Transverse colon (tissue), 4 donors: ENCODE measurements around the gene LMOD1. TPM values are rescaled to one million over a fixed set of nuclear protein-coding genes. Genes with fewer than 3 reads are reported as not detected.

Experiments used
- DNase-seq: peaks from one replicate; pipeline ENCODE4 v3.0.0-alpha.2; 2019
- H3K27ac ChIP-seq, 4 donors: fragments of 200-600 bp; sonication (generic); 2 replicates each; pipeline ENCODE4 v1.5.1; 2016 to 2018; ENCODE audit warnings: inconsistent platforms in 4 of 4
- H3K27me3 ChIP-seq: fragments of 200-600 bp; sonication (generic); 2 replicates; pipeline ENCODE4 v1.5.1; 2017; ENCODE audit warnings: inconsistent platforms
- H3K36me3 ChIP-seq, 4 donors: fragments of 200-600 bp; sonication (generic); 2 replicates each; pipeline ENCODE4 v1.5.1; 2017 to 2019; ENCODE audit warnings: inconsistent platforms in 4 of 4
- H3K4me1 ChIP-seq, 4 donors: fragments of 200-600 bp; sonication (generic); 2 replicates each; pipeline ENCODE4 v1.5.1; 2017 to 2020; ENCODE audit warnings: inconsistent platforms in 4 of 4
- H3K4me3 ChIP-seq, 4 donors: fragments of 200-600 bp; sonication (generic); 1 replicate in 1 of 4; 2 replicates in 3 of 4; pipeline versions ENCODE4 v1.5.1 to v1.6.1; 2017 to 2019; ENCODE audit warnings: inconsistent platforms in 4 of 4
- H3K9me3 ChIP-seq, 2 donors: fragments of 200-600 bp; sonication (generic); 2 replicates each; pipeline ENCODE4 v1.5.1; 2017 to 2019; ENCODE audit warnings: inconsistent platforms in 2 of 2
- CTCF ChIP-seq, 5 experiments: fragments of 200-600 bp in 3 of 5; fragments of 450-650 bp in 2 of 5; sonication (generic) in 3 of 5; IDR thresholded peaks; 1 replicate in 2 of 5; 2 replicates in 3 of 5; pipeline ENCODE4 v1.5.1; 2016 to 2017; ENCODE audit warnings: antibody characterized with exemption in 5 of 5, inconsistent platforms in 3 of 5, mild to moderate bottlenecking in 2 of 5, moderate library complexity in 1 of 5
- EP300 ChIP-seq: sonication (generic); formaldehyde crosslinking; IDR thresholded peaks from one replicate; pipeline ENCODE4 v1.6.1; 2017; ENCODE audit warnings: antibody characterized with exemption, low read depth
- POLR2A ChIP-seq: fragments of 450-650 bp; IDR thresholded peaks from one replicate; pipeline ENCODE4 v1.6.1; 2016; ENCODE audit warnings: antibody characterized with exemption, mild to moderate bottlenecking, moderate library complexity
- POLR2AphosphoS5 ChIP-seq, 3 donors: sonication (generic); formaldehyde crosslinking; IDR thresholded peaks; one replicate each; pipeline ENCODE4 v1.6.1; 2016; ENCODE audit warnings: antibody characterized with exemption in 3 of 3
- WGBS, 2 donors: methylation state at CpG; one replicate each; pipeline ENCODE4 v1.1.5; 2018; ENCODE audit warnings: low coverage in 1 of 2; 5-methylcytosine and 5-hydroxymethylcytosine counted together
- in situ Hi-C, 4 donors: fragments of 200-750 bp; cut with MboI; loops; one replicate each; pipeline versions ENCODE4 v1.15.0 to v1.15.1; 2017; ENCODE audit warnings: low sequenced_read_pairs in 3 of 4, low pct_ligation_motif_present in 1 of 4, low pct_unique_long_range_greater_than_20kb in 1 of 4
- intact Hi-C: fragments of 100-400 bp; cut with DNase I; formaldehyde crosslinking; loops from one replicate; pipeline ENCODE4 v1.15.1; 2023; ENCODE audit warnings: low total_unique reads
- total RNA-seq, 4 donors: library from RNA; depleted of rRNA; stranded (reverse); fragments of >200 nt; gene quantifications; one replicate each; pipeline ENCODE4 v1.1.0, GENCODE V29; 2016

Gene LMOD1
- total RNA-seq, 4 donors from 2014 or later, result 73.2 to 166 (median 115) TPM

GRCh38 chr1:201895120-201895665 lies 51.2 kb downstream of the LMOD1 start:
- TF ChIP-seq EP300 (no peak), POLR2AphosphoS5 (IDR thresholded peaks at IDR 0.05) (peak in 1 of 3 donors; percentile 36)
- Histone ChIP-seq H3K36me3 (no peaks in the 10 kb centered on the region), H3K4me3 (no peak overlapping the region), H3K9me3 (no peaks in the 10 kb centered on the region), H3K4me1 (peaks cover 0 to 23% (median 0%) of the 10 kb centered on the region in 4 donors), H3K27me3 (peaks cover 2% of the 10 kb centered on the region), H3K27ac (peak overlapping the region; percentile 9 to 86 (median 74))
- DNase-seq, result no peak
- intact Hi-C loops (no loop called here), in situ Hi-C loops (loop anchor here in 3 of 4 donors (10.0 to 25.0 kb wide), 3 partner anchors 80 to 242 kb away; partner anchors contain the start of genes ARL8A (in 2 of the 3) and GPR37L1 (in 1 of the 3))
- 70 to 82% methylated on average over 2 to 6 of the region's 7 CpGs for WGBS, 2 donors

DNA sequence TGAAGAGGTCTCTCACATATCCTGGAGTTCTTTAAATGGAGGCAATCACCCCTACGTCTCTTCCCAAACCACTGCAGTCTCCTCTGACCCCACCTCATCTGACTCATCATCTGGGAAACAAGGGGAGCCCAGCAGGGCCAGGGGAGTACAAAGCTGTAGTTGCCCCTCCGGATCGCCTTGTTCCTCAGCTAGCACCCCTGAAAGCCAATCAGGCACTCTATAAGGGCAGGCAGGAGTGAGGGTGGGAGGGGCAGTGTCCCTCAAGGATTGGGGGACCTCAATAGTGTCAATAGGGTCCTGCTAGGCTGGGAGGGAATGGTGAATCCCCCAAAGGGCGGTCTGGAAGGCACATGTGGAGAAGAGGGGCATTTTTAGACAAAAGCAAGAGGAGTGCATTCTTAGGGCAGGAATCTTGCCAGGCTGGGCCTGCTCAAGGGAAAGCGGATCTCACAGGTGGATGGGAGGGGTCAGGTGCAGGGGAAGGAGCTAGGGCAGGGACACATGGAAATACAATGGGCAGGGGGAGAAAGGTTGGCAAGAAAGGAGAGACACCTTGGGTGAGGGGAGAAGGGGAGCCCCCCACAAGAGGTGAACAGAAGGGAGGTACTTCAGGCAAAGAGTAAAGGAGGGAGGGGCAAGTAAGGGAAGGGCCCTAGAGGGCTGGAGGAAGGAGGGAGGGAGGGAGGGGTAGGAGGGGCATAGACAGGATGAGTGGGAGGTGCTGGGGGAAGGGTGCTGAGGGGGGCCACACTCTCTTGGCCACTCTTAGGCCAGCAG lies 51.8 kb downstream of the LMOD1 start:
- H3K9me3 ChIP-seq, result no peaks in the 10 kb centered on the region
- H3K27ac ChIP-seq, result peak overlapping the region; percentile 9 to 86 (median 74)
- 72 to 73% methylated on average over 2 to 5 of the region's 5 CpGs for WGBS, 2 donors
- TF ChIP-seq POLR2AphosphoS5 (IDR thresholded peaks at IDR 0.05) (peak in 1 of 3 donors; percentile 21), EP300 (no peak), CTCF (IDR thresholded peaks at IDR 0.05) (no peak)
- peaks cover 4 to 26% (median 5%) of the 10 kb centered on the region in 4 donors for H3K4me1 ChIP-seq
- intact Hi-C loops, result loop anchor here (5.0 kb wide), 1 partner anchor 78 kb away; no protein-coding TSS in a partner anchor
- H3K27me3 ChIP-seq, result peaks cover 9% of the 10 kb centered on the region
- H3K36me3 ChIP-seq, result no peaks in the 10 kb centered on the region
- no peak overlapping the region for H3K4me3 ChIP-seq
- DNase-seq, result no peak
- in situ Hi-C loops, result loop anchor here in 3 of 4 donors (5.0 to 25.0 kb wide), 5 partner anchors 73 to 243 kb away; partner anchors contain the start of genes ARL8A (in 2 of the 3) and GPR37L1 (in 1 of the 3)

DNA sequence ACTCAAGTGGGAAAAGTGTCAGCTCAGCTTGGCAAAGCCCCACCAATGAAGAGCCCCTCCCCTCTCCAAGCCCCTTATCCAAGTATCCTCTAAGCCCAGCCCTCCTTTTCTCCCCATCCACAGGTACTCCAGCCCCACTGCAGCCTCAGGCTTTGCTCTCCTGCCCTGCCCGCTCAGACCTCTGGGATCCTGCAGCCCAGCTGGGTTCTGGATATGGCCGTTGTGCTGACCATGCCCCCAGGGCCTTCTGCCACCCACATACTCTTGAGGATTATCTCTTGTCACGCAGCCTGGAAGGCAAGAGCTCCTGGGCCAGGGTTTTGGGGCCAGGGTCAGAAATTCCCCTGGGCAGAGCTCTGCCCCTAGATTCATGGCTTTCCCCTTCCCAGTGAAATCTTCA lies 52.9 kb downstream of the LMOD1 start:
- peak overlapping the region in 3 of 4 donors; percentile 23 to 86 (median 75) for H3K27ac ChIP-seq
- intact Hi-C loops (loop anchor here (5.0 kb wide), 1 partner anchor 79 kb away; no protein-coding TSS in a partner anchor), in situ Hi-C loops (loop anchor here in 3 of 4 donors (5.0 to 25.0 kb wide), 5 partner anchors 74 to 244 kb away; partner anchors contain the start of genes ARL8A (in 2 of the 3) and GPR37L1 (in 1 of the 3))
- WGBS, 2 donors, result 59% methylated on average over 3 of the region's 3 CpGs; no CpG with 5 or more reads in 1 of the 2 donors
- no peak for DNase-seq
- no peaks in the 10 kb centered on the region for H3K36me3 ChIP-seq
- H3K4me1 ChIP-seq, result peaks cover 11 to 25% (median 14%) of the 10 kb centered on the region in 4 donors
- peaks cover 19% of the 10 kb centered on the region for H3K27me3 ChIP-seq
- TF ChIP-seq POLR2AphosphoS5 (IDR thresholded peaks at IDR 0.05) (peak in 1 of 3 donors; percentile 63), CTCF (IDR thresholded peaks at IDR 0.05) (no peak)
- H3K9me3 ChIP-seq, result no peaks in the 10 kb centered on the region
- no peak overlapping the region for H3K4me3 ChIP-seq

- DNase-seq, result no peak
- H3K27me3 ChIP-seq, result peaks cover 25% of the 10 kb centered on the region
- H3K4me1 ChIP-seq, result peaks cover 12 to 20% (median 18%) of the 10 kb centered on the region in 4 donors
- in situ Hi-C loops, result loop anchor here in 3 of 4 donors (5.0 to 25.0 kb wide), 5 partner anchors 75 to 245 kb away; partner anchors contain the start of genes ARL8A (in 2 of the 3) and GPR37L1 (in 1 of the 3)
- 66% methylated on average over 5 of the region's 6 CpGs; no CpG with 5 or more reads in 1 of the 2 donors for WGBS, 2 donors
- no peaks in the 10 kb centered on the region for H3K36me3 ChIP-seq
- H3K4me3 ChIP-seq, result no peak overlapping the region
- no peak for TF ChIP-seq POLR2A
- TF ChIP-seq POLR2AphosphoS5 (IDR thresholded peaks at IDR 0.05), result no peak
- no peak for TF ChIP-seq CTCF (IDR thresholded peaks at IDR 0.05)
- TF ChIP-seq EP300, result no peak
- H3K27ac ChIP-seq, result peak overlapping the region in 1 of 4 donors; percentile 86
- H3K9me3 ChIP-seq, result no peaks in the 10 kb centered on the region
- intact Hi-C loops, result loop anchor here (5.0 kb wide), 1 partner anchor 80 kb away; no protein-coding TSS in a partner anchor
Measured at GRCh38 chr1:201892211-201892610, 54.1 kb downstream of the LMOD1 start.
